HCT116 (cell line): Measurements from ENCODE around the gene CABP1. TPM values are rescaled to one million over a fixed set of nuclear protein-coding genes. Genes with fewer than 3 reads are reported as not detected.
A peak's percentile ranks its signal among the peaks of the same experiment; 100 is the strongest.

ENCODE experiments used
- ATAC-seq: fragments of 200-7000 bp; cut with Tn5 transposase; 2 replicates; pipeline ENCODE4 v1.9.1; 2020; ENCODE audit warnings: mild to moderate bottlenecking, moderate library complexity
- BruUV-seq: library from RNA; stranded (reverse); fragments of 400-500 nt; replicated peaks from 2 replicates; lab custom pipeline; 2021; lab: Mats Ljungman, UMichigan
- CTCF ChIA-PET: fragments of 300-600 bp; sonication (Branson Sonifier 250); formaldehyde crosslinking; loops from one replicate; lab custom pipeline; 2021; ENCODE audit warnings: antibody characterized with exemption; lab: Charles Lee
- POLR2A ChIA-PET: fragments of 300-600, 350-600 bp; sonication (Branson Sonifier 250); formaldehyde crosslinking; loops from one replicate; lab custom pipeline; 2021; ENCODE audit warnings: antibody characterized with exemption; lab: Charles Lee
- RAD21 ChIA-PET, 2 experiments: fragments of 300-600 bp; sonication (Branson Sonifier 250); formaldehyde crosslinking; loops; one replicate each; lab custom pipeline; 2023; ENCODE audit warnings: low total read pairs in 2 of 2; ENCODE audit not compliant: uncharacterized antibody in 2 of 2, unreplicated experiment in 2 of 2, low non-redundant PET in 1 of 2; lab: Charles Lee
- DNase-seq: peaks from one replicate; pipeline ENCODE4 v3.0.0-alpha.2; 2010; ENCODE audit warnings: low read depth, low spot score
- H2AFZ ChIP-seq: fragments of 200-600 bp; shearing (Covaris generic), sonication (generic); 2 replicates; pipeline ENCODE4 v1.6.1; 2017; ENCODE audit warnings: low read depth, mixed run types, mixed read lengths, antibody characterized with exemption, low read length; ENCODE audit not compliant: poor library complexity, severe bottlenecking
- H3K27ac ChIP-seq: 2 replicates; pipeline ENCODE4 v1.5.1; 2012; ENCODE audit warnings: low read depth, low read length
- H3K27me3 ChIP-seq: fragments of 200-600 bp; sonication (generic); 2 replicates; pipeline ENCODE4 v1.6.1; 2016; ENCODE audit warnings: mixed run types, low read length, mixed read lengths; ENCODE audit not compliant: insufficient read depth
- H3K36me3 ChIP-seq, 2 experiments: fragments of 200-500 bp in 1 of 2; fragments of 200-600 bp in 1 of 2; sonication (Bioruptor generic) in 1 of 2; sonication (generic) in 1 of 2; 2 replicates each; pipeline versions ENCODE4 v1.5.1 to v1.6.1; 2014 to 2016; ENCODE audit warnings: low read length in 2 of 2, inconsistent platforms in 1 of 2, mixed read lengths in 1 of 2, mixed run types in 1 of 2; ENCODE audit not compliant: insufficient read depth in 2 of 2, control insufficient read depth in 1 of 2
- H3K4me1 ChIP-seq, 2 experiments: fragments of 200-600 bp in 1 of 2; sonication (generic) in 1 of 2; 2 replicates each; pipeline versions ENCODE4 v1.5.1 to v1.6.1; 2012 to 2017; ENCODE audit warnings: low read length in 2 of 2, inconsistent platforms in 1 of 2, mild to moderate bottlenecking in 1 of 2, mixed read lengths in 1 of 2, mixed run types in 1 of 2, moderate library complexity in 1 of 2; ENCODE audit not compliant: insufficient read depth in 2 of 2, control insufficient read depth in 1 of 2
- H3K4me2 ChIP-seq: fragments of 200-600 bp; sonication (generic); 2 replicates; pipeline ENCODE4 v1.6.1; 2017; ENCODE audit warnings: mixed run types, low read length, mixed read lengths
- H3K4me3 ChIP-seq, 2 experiments: fragments of 200-600 bp in 1 of 2; sonication (generic) in 1 of 2; replicated peaks in 1 of 2; 2 replicates each; pipeline ENCODE4 v1.5.1; 2011 to 2016; ENCODE audit warnings: low read length in 2 of 2, control low read depth in 1 of 2, low read depth in 1 of 2, mild to moderate bottlenecking in 1 of 2, mixed read lengths in 1 of 2, mixed run types in 1 of 2
- H3K79me2 ChIP-seq: fragments of 200-600 bp; sonication (generic); 2 replicates; pipeline ENCODE4 v1.6.1; 2017; ENCODE audit warnings: mild to moderate bottlenecking, mixed run types, low read length, moderate library complexity, mixed read lengths; ENCODE audit not compliant: insufficient read depth
- H3K9ac ChIP-seq: fragments of 200-600 bp; sonication (generic); 2 replicates; pipeline ENCODE4 v1.6.1; 2016; ENCODE audit warnings: low read length, mixed read lengths
- H3K9me2 ChIP-seq: fragments of 200-600 bp; sonication (generic), shearing (Covaris generic); 2 replicates; pipeline ENCODE4 v1.6.1; 2017; ENCODE audit warnings: mixed run types, mild to moderate bottlenecking, moderate library complexity; ENCODE audit not compliant: insufficient read depth
- H3K9me3 ChIP-seq, 2 experiments: fragments of 200-500 bp in 1 of 2; fragments of 200-600 bp in 1 of 2; sonication (Bioruptor generic) in 1 of 2; sonication (generic) in 1 of 2; 2 replicates each; pipeline ENCODE4 v1.6.1; 2014 to 2017; ENCODE audit warnings: low read length in 2 of 2, mixed read lengths in 2 of 2, inconsistent platforms in 1 of 2, low read depth in 1 of 2, mild to moderate bottlenecking in 1 of 2, mixed run types in 1 of 2, moderate library complexity in 1 of 2; ENCODE audit not compliant: control insufficient read depth in 1 of 2, insufficient read depth in 1 of 2
- H4K20me1 ChIP-seq: fragments of 200-600 bp; sonication (generic), shearing (Covaris generic); 2 replicates; pipeline ENCODE4 v1.6.1; 2017; ENCODE audit warnings: mixed run types, mild to moderate bottlenecking, moderate library complexity; ENCODE audit not compliant: insufficient read depth
- CEBPB ChIP-seq: IDR thresholded peaks from 2 replicates; pipeline ENCODE4 v1.6.1; 2012; ENCODE audit warnings: low read depth
- EZH2phosphoT487 ChIP-seq: fragments of 200-600 bp; IDR thresholded peaks from 2 replicates; pipeline ENCODE4 v1.6.1; 2018; ENCODE audit warnings: antibody characterized with exemption, borderline replicate concordance
- JUND ChIP-seq: IDR thresholded peaks from 2 replicates; pipeline ENCODE4 v1.6.1; 2012
- RAD21 ChIP-seq: IDR thresholded peaks from 2 replicates; pipeline ENCODE4 v1.6.1; 2012; ENCODE audit warnings: low read depth, mild to moderate bottlenecking
- SRF ChIP-seq: IDR thresholded peaks from 2 replicates; pipeline ENCODE4 v1.6.1; 2012; ENCODE audit warnings: low read depth
- TCF7L2 ChIP-seq: IDR thresholded peaks from 2 replicates; pipeline ENCODE4 v1.7.0; 2011; ENCODE audit warnings: borderline replicate concordance, inconsistent platforms; ENCODE audit not compliant: insufficient read depth, insufficient read length; ENCODE audit errors: extremely low read depth
- ZFX ChIP-seq: fragments of 450-650 bp; IDR thresholded peaks from 2 replicates; pipeline ENCODE4 v1.6.1; 2017
- intact Hi-C: fragments of 100-400 bp; cut with micrococcal nuclease; formaldehyde crosslinking; loops from 2 replicates; pipeline ENCODE4 v1.10.0; 2022
- total RNA-seq: library from RNA; stranded (reverse); gene quantifications from one replicate; pipeline ENCODE4 v1.2.1, GENCODE V29; 2021; ENCODE audit not compliant: unreplicated experiment
- TF ChIP-seq, protein P1 (sequence below), 3 experiments: fragments of 200-600 bp in 1 of 3; sonication (generic) in 1 of 3; IDR thresholded peaks in 2 of 3; conservative IDR thresholded peaks in 1 of 3; 2 replicates each; pipeline ENCODE4 v1.5.1; 2012 to 2017; ENCODE audit warnings: low read depth in 2 of 3, low read length in 2 of 3, antibody characterized with exemption in 1 of 3, borderline replicate concordance in 1 of 3, control low read depth in 1 of 3, mild to moderate bottlenecking in 1 of 3, mixed read lengths in 1 of 3, mixed run types in 1 of 3, moderate library complexity in 1 of 3; ENCODE audit not compliant: insufficient read depth in 1 of 3
- TF ChIP-seq, protein P2 (sequence below): IDR thresholded peaks from 2 replicates; pipeline ENCODE4 v1.6.1; 2012; ENCODE audit warnings: low read depth
- TF ChIP-seq, protein P3 (sequence below): IDR thresholded peaks from 2 replicates; pipeline ENCODE4 v1.6.1; 2011; ENCODE audit warnings: mild to moderate bottlenecking, low read length, moderate library complexity; ENCODE audit not compliant: insufficient replicate concordance; ENCODE audit errors: extremely low read depth

CABP1 gene
- total RNA-seq, 1 experiment from 2014 or later = 0.84 TPM

DNA sequence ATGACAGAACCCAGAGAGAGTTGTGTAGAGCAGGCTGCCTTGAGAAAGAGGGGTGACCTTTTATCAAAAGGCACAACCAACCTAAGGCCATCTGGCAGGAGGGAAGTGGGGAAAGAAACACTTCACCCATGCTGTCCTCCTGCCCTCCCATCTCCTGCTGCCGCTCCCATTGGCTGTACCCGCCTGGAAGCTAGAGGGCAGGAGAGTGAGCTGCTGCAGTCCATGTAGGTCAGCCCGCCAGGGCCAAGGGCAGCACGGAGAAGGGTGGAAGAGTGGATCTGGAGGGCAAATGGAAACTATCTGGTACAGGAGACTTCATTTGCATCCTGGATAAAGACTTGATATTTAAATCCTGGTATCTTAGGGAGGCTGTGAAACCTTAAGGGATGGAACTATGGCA is 11.5 kb upstream of the CABP1 start:
- H3K36me3 ChIP-seq = no peaks in the 10 kb centered on the region
- H3K9ac ChIP-seq = no peak overlapping the region
- no TSS peak for BruUV-seq
- no peak overlapping the region for H3K27ac ChIP-seq
- no peak for DNase-seq
- ChIA-PET RAD21 (no interaction called here), CTCF (interaction anchor here (1.0 to 1.4 kb wide), 3 partner anchors 17 to 52 kb away, joined by 3 to 4 read pairs (median 3); no protein-coding TSS in a partner anchor), POLR2A (no interaction called here)
- TF ChIP-seq RAD21 (peak; percentile 20; the same call in 1 of the 2 replicates), CEBPB (no peak), JUND (no peak)
- TF ChIP-seq, protein P1, sequence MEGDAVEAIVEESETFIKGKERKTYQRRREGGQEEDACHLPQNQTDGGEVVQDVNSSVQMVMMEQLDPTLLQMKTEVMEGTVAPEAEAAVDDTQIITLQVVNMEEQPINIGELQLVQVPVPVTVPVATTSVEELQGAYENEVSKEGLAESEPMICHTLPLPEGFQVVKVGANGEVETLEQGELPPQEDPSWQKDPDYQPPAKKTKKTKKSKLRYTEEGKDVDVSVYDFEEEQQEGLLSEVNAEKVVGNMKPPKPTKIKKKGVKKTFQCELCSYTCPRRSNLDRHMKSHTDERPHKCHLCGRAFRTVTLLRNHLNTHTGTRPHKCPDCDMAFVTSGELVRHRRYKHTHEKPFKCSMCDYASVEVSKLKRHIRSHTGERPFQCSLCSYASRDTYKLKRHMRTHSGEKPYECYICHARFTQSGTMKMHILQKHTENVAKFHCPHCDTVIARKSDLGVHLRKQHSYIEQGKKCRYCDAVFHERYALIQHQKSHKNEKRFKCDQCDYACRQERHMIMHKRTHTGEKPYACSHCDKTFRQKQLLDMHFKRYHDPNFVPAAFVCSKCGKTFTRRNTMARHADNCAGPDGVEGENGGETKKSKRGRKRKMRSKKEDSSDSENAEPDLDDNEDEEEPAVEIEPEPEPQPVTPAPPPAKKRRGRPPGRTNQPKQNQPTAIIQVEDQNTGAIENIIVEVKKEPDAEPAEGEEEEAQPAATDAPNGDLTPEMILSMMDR (IDR thresholded peaks at IDR 0.05 in 2 of 3, conservative IDR thresholded peaks at IDR 0.05 in 1 of 3; ENCODE audit: borderline replicate concordance in 1 of 3, insufficient read depth in 1 of 3, low read depth in 2 of 3, low read length in 2 of 3) = peak; percentile 21 to 53 (median 35); a peak in 4 of 6 replicates
- H3K4me2 ChIP-seq = no peak overlapping the region
- H3K27me3 ChIP-seq = no peaks in the 10 kb centered on the region
- intact Hi-C loops = no loop called here
- H3K9me3 ChIP-seq = no peaks in the 10 kb centered on the region
- peak; percentile 69 for ATAC-seq
- H2AFZ ChIP-seq = no peak overlapping the region
- no peaks in the 10 kb centered on the region for H4K20me1 ChIP-seq
- no peaks in the 10 kb centered on the region for H3K9me2 ChIP-seq
- no peaks in the 10 kb centered on the region for H3K79me2 ChIP-seq
- H3K4me1 ChIP-seq = peaks cover 3 to 12% of the 10 kb centered on the region in 2 experiments; a peak in 2 of 4 replicates
- H3K4me3 ChIP-seq = no peak overlapping the region

DNA sequence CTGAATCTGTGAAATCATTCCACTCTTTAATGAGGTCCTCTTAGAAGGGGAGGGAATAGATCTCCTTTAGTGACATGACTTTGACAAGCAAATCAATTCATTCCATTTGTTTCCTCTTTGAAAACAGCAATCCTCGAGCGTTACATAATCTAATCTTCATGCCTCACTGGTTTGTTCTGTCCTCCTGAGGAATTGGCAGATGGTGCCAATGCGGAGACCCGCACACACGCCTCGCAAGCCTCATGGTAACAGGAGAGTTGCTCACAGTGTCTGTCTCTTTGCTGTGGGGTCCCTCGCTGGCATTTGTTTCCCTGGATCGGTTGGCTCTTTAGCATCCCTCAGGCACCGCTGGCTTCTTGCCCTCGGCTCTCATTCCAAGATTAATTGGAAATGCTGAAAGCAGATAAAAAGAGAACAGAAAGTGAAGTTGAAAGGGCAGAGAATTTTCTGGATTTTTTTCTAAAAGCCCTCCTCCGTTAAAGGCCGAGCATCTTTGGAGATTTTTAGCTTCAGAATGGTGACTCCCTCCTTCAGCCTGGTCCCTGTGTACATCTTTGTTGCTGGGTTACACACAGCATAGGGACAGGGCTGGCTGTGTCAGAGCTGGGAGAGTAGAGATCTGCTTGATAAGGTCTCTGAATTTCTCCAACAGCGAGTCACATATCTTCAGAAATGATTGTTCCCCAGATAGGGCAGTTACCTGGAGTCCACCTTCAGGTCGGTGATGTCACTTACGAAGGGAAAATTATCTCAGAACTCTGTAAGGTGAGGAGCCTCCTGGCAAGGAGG is 10.1 kb upstream of the CABP1 start:
- no peaks in the 10 kb centered on the region for H3K9me3 ChIP-seq
- H3K9ac ChIP-seq = no peak overlapping the region
- no peak overlapping the region for H3K27ac ChIP-seq
- H3K9me2 ChIP-seq = no peaks in the 10 kb centered on the region
- peaks cover 3 to 12% of the 10 kb centered on the region in 2 experiments; a peak in 2 of 4 replicates for H3K4me1 ChIP-seq
- H3K79me2 ChIP-seq = no peaks in the 10 kb centered on the region
- POLR2A ChIA-PET = no interaction called here
- ATAC-seq = no peak
- no peaks in the 10 kb centered on the region for H3K36me3 ChIP-seq
- no peaks in the 10 kb centered on the region for H4K20me1 ChIP-seq
- no peak overlapping the region for H2AFZ ChIP-seq
- DNase-seq = no peak
- H3K4me2 ChIP-seq = no peak overlapping the region
- H3K27me3 ChIP-seq = no peaks in the 10 kb centered on the region
- RAD21 ChIA-PET = no interaction called here
- no peak overlapping the region for H3K4me3 ChIP-seq
- CTCF ChIA-PET = no interaction called here
- intact Hi-C loops = no loop called here
- no TSS peak for BruUV-seq
- TF ChIP-seq, protein P2, sequence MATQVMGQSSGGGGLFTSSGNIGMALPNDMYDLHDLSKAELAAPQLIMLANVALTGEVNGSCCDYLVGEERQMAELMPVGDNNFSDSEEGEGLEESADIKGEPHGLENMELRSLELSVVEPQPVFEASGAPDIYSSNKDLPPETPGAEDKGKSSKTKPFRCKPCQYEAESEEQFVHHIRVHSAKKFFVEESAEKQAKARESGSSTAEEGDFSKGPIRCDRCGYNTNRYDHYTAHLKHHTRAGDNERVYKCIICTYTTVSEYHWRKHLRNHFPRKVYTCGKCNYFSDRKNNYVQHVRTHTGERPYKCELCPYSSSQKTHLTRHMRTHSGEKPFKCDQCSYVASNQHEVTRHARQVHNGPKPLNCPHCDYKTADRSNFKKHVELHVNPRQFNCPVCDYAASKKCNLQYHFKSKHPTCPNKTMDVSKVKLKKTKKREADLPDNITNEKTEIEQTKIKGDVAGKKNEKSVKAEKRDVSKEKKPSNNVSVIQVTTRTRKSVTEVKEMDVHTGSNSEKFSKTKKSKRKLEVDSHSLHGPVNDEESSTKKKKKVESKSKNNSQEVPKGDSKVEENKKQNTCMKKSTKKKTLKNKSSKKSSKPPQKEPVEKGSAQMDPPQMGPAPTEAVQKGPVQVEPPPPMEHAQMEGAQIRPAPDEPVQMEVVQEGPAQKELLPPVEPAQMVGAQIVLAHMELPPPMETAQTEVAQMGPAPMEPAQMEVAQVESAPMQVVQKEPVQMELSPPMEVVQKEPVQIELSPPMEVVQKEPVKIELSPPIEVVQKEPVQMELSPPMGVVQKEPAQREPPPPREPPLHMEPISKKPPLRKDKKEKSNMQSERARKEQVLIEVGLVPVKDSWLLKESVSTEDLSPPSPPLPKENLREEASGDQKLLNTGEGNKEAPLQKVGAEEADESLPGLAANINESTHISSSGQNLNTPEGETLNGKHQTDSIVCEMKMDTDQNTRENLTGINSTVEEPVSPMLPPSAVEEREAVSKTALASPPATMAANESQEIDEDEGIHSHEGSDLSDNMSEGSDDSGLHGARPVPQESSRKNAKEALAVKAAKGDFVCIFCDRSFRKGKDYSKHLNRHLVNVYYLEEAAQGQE = no peak
- TF ChIP-seq EZH2phosphoT487 = no peak
- no peak for TF ChIP-seq SRF
- TF ChIP-seq, protein P3, sequence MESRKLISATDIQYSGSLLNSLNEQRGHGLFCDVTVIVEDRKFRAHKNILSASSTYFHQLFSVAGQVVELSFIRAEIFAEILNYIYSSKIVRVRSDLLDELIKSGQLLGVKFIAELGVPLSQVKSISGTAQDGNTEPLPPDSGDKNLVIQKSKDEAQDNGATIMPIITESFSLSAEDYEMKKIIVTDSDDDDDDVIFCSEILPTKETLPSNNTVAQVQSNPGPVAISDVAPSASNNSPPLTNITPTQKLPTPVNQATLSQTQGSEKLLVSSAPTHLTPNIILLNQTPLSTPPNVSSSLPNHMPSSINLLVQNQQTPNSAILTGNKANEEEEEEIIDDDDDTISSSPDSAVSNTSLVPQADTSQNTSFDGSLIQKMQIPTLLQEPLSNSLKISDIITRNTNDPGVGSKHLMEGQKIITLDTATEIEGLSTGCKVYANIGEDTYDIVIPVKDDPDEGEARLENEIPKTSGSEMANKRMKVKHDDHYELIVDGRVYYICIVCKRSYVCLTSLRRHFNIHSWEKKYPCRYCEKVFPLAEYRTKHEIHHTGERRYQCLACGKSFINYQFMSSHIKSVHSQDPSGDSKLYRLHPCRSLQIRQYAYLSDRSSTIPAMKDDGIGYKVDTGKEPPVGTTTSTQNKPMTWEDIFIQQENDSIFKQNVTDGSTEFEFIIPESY = no peak
- TF ChIP-seq ZFX = no peak
- TF ChIP-seq TCF7L2 = no peak
